Subcutaneous adipose tissue (tissue), 4 donors: ENCODE results near the gene GMDS. TPM values are rescaled to one million over a fixed set of nuclear protein-coding genes. Genes with fewer than 3 reads are reported as not detected.

Experiments
- total RNA-seq, 4 donors: library from RNA; depleted of rRNA; stranded (reverse); fragments of >200 nt; gene quantifications; one replicate each; pipeline ENCODE4 v1.1.0, GENCODE V29; 2016
- TF ChIP-seq, protein P1 (sequence below): fragments of 450-650 bp; IDR thresholded peaks from one replicate; pipeline ENCODE4 v1.5.1; 2016; ENCODE audit warnings: low read depth, mild to moderate bottlenecking, control low read depth, antibody characterized with exemption, moderate library complexity

GMDS gene
- total RNA-seq, 4 donors from 2014 or later: 10.1 to 17.3 (median 13.9) TPM

GRCh38 chr6:1594445-1595200 is 650.8 kb downstream of the GMDS start:
- TF ChIP-seq, protein P1, sequence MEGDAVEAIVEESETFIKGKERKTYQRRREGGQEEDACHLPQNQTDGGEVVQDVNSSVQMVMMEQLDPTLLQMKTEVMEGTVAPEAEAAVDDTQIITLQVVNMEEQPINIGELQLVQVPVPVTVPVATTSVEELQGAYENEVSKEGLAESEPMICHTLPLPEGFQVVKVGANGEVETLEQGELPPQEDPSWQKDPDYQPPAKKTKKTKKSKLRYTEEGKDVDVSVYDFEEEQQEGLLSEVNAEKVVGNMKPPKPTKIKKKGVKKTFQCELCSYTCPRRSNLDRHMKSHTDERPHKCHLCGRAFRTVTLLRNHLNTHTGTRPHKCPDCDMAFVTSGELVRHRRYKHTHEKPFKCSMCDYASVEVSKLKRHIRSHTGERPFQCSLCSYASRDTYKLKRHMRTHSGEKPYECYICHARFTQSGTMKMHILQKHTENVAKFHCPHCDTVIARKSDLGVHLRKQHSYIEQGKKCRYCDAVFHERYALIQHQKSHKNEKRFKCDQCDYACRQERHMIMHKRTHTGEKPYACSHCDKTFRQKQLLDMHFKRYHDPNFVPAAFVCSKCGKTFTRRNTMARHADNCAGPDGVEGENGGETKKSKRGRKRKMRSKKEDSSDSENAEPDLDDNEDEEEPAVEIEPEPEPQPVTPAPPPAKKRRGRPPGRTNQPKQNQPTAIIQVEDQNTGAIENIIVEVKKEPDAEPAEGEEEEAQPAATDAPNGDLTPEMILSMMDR: no peak

DNA sequence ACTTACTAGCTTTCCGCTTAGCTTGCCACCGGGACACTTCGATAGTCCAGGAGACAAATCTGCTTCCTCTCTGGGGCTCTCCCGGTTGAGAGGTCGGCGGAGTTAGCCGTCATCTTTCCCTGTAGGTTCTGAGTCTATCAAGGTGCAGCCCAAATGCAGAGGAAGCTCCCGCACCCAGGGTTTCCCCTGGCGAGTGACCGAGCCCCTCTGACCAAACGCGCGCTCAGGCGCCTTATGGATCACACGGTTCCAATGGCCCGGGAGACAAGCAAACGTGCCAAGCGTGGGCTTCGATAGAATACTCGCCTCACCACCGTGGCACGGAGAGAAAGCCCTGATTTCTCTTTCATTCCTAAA is 651.5 kb downstream of the GMDS start:
- TF ChIP-seq, protein P1: no peak

GRCh38 chr6:1593286-1593957 is 652.0 kb downstream of the GMDS start:
- TF ChIP-seq, protein P1: no peak

GRCh38 chr6:1592852-1593251 is 652.6 kb downstream of the GMDS start:
- TF ChIP-seq, protein P1: no peak

DNA sequence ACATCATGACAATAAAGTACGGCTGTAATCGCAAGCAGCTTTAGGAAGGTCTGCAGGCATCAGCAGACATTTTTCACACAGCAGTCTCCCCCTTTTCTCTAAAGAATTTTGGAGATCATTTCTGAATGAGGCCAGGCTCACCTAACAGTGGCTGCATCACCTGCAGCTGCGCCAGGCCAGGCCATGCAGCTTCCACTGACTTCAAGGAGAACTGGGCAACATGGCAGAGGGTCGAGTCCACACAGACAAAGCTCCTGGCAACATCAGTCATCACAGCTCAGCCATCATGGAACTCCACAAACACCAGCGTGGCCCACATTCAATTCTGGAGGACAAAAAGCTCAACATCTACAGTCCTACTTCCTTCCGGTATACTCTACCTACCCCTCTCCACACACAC is 653.5 kb downstream of the GMDS start:
- TF ChIP-seq, protein P1: no peak

DNA sequence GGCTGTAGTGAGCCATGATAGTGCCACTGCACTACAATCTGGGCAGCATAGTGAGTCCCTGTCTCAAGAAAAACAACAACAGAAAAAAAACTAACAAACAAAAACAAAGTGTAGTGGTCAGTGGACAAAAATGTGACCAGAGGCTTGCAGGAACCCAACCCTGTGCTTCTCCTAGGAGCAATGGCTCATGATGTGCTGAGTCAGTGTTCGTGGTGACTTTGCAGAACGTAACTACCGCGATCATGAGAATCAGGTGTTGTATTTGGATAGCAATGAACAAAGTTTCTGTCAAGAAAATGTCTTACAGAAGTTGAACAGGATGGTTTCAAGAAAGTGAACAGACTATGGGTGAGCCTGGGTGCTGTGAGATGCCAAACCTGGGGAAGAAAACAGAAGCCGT is 654.2 kb downstream of the GMDS start:
- TF ChIP-seq, protein P1: no peak

GRCh38 chr6:1590580-1590979 is 654.8 kb downstream of the GMDS start:
- TF ChIP-seq, protein P1: no peak
